Loucy (cell line): ENCODE measurements around the gene PBX1.
A peak's percentile ranks its signal among the peaks of the same experiment; 100 is the strongest.

Experiments
- H2AFZ ChIP-seq: fragments of 200-600 bp; sonication (generic); 2 replicates; pipeline ENCODE4 v1.6.0; 2016; ENCODE audit warnings: antibody characterized with exemption, mild to moderate bottlenecking, low read length, moderate library complexity
- H3F3A ChIP-seq: fragments of 200-600 bp; 2 replicates; pipeline ENCODE4 v1.6.0; 2016; ENCODE audit warnings: antibody characterized with exemption, low read depth, mild to moderate bottlenecking
- H3K27me3 ChIP-seq: fragments of 200-600 bp; sonication (generic); 2 replicates; pipeline ENCODE4 v1.6.1; 2014; ENCODE audit warnings: low read length, mild to moderate bottlenecking; ENCODE audit not compliant: insufficient read depth, poor library complexity, severe bottlenecking
- H3K36me3 ChIP-seq: fragments of 200-600 bp; sonication (generic); 2 replicates; pipeline ENCODE4 v1.6.1; 2016; ENCODE audit warnings: low read length; ENCODE audit not compliant: insufficient read depth
- H3K4me1 ChIP-seq: fragments of 200-600 bp; sonication (generic); 2 replicates; pipeline ENCODE4 v1.5.1; 2014; ENCODE audit warnings: low read length, mild to moderate bottlenecking; ENCODE audit not compliant: insufficient read depth, poor library complexity, severe bottlenecking
- H3K4me2 ChIP-seq: fragments of 200-600 bp; sonication (generic); 2 replicates; pipeline ENCODE4 v1.6.0; 2014; ENCODE audit warnings: antibody characterized with exemption, low read length, low read depth, mild to moderate bottlenecking; ENCODE audit not compliant: poor library complexity, severe bottlenecking
- H3K4me3 ChIP-seq: fragments of 200-600 bp; sonication (generic); 2 replicates; pipeline ENCODE4 v1.5.1; 2014; ENCODE audit warnings: low read length, mild to moderate bottlenecking, mixed read lengths; ENCODE audit not compliant: poor library complexity, severe bottlenecking
- H3K79me2 ChIP-seq: fragments of 200-600 bp; sonication (generic); 2 replicates; pipeline ENCODE4 v1.6.1; 2014; ENCODE audit warnings: low read length; ENCODE audit not compliant: insufficient read depth
- H3K9ac ChIP-seq: fragments of 200-600 bp; sonication (generic); 2 replicates; pipeline ENCODE4 v1.6.0; 2014; ENCODE audit warnings: mild to moderate bottlenecking, low read depth, low read length, moderate library complexity; ENCODE audit not compliant: poor library complexity, severe bottlenecking
- H3K9me2 ChIP-seq: fragments of 200-600 bp; sonication (generic); replicated peaks from 2 replicates; pipeline ENCODE4 v1.6.1; 2016; ENCODE audit warnings: low read depth, low read length, mixed read lengths
- H3K9me3 ChIP-seq: fragments of 200-600 bp; sonication (generic); 2 replicates; pipeline ENCODE4 v1.6.1; 2014; ENCODE audit warnings: mild to moderate bottlenecking, antibody characterized with exemption, low read length, low read depth; ENCODE audit not compliant: insufficient read depth
- H4K20me1 ChIP-seq: fragments of 200-600 bp; sonication (generic); 2 replicates; pipeline ENCODE4 v1.6.0; 2014; ENCODE audit warnings: antibody characterized with exemption, low read length, mild to moderate bottlenecking; ENCODE audit not compliant: insufficient read depth, poor library complexity, severe bottlenecking
- CTCF ChIP-seq: fragments of 200-600 bp; sonication (generic); conservative IDR thresholded peaks from 2 replicates; pipeline ENCODE4 v1.5.1; 2014; ENCODE audit warnings: mild to moderate bottlenecking, antibody characterized with exemption, low read length
- EZH2phosphoT487 ChIP-seq: fragments of 200-600 bp; IDR thresholded peaks from 2 replicates; pipeline ENCODE4 v1.6.1; 2018; ENCODE audit warnings: antibody characterized with exemption, mild to moderate bottlenecking, moderate library complexity, borderline replicate concordance

PBX1 gene

GRCh38 chr1:164560121-164560541, 1.1 kb downstream of the PBX1 start:
- TF ChIP-seq CTCF (no peak), EZH2phosphoT487 (no peak)
- Histone ChIP-seq H3K9ac (no peak overlapping the region), H3K9me3 (no peaks in the 10 kb centered on the region), H3K79me2 (no peaks in the 10 kb centered on the region), H4K20me1 (no peaks in the 10 kb centered on the region), H3K27me3 (peaks cover 4% of the 10 kb centered on the region), H3F3A (no peaks in the 10 kb centered on the region), H3K36me3 (no peaks in the 10 kb centered on the region), H2AFZ (0 out of 2 replicates have a peak overlapping the region, but pooled peaks have one; percentile 19), H3K4me3 (no peak overlapping the region), H3K4me1 (no peaks in the 10 kb centered on the region), H3K4me2 (no peak overlapping the region), H3K9me2 (no peaks in the 10 kb centered on the region)

- Histone ChIP-seq H3K4me2 (no peak overlapping the region), H2AFZ (no peak overlapping the region), H3K9me3 (no peaks in the 10 kb centered on the region), H3K79me2 (no peaks in the 10 kb centered on the region), H3F3A (no peaks in the 10 kb centered on the region), H4K20me1 (no peaks in the 10 kb centered on the region), H3K4me3 (no peak overlapping the region), H3K36me3 (no peaks in the 10 kb centered on the region), H3K4me1 (no peaks in the 10 kb centered on the region), H3K9ac (no peak overlapping the region), H3K27me3 (peaks cover 4% of the 10 kb centered on the region), H3K9me2 (no peaks in the 10 kb centered on the region)
- TF ChIP-seq CTCF: no peak
- TF ChIP-seq EZH2phosphoT487: no peak
Measured at GRCh38 chr1:164560556-164560955, 1.6 kb downstream of the PBX1 start.

- Histone ChIP-seq H4K20me1 (no peaks in the 10 kb centered on the region), H3K27me3 (peaks cover 4% of the 10 kb centered on the region), H3F3A (no peaks in the 10 kb centered on the region), H3K4me3 (no peak overlapping the region), H2AFZ (no peak overlapping the region), H3K4me2 (no peak overlapping the region), H3K4me1 (no peaks in the 10 kb centered on the region), H3K9ac (no peak overlapping the region), H3K36me3 (no peaks in the 10 kb centered on the region), H3K9me3 (no peaks in the 10 kb centered on the region), H3K9me2 (no peaks in the 10 kb centered on the region), H3K79me2 (no peaks in the 10 kb centered on the region)
- no peak for TF ChIP-seq CTCF
- no peak for TF ChIP-seq EZH2phosphoT487
Measured at GRCh38 chr1:164561007-164561406, 2.0 kb downstream of the PBX1 start.
